OCI-LY1 (cell line): ENCODE data around the gene HAPLN2.
A peak's percentile ranks its signal among the peaks of the same experiment; 100 is the strongest.

Experiments used
- CTCF ChIP-seq: fragments of 200-600 bp; sonication (generic), shearing (Covaris generic); IDR thresholded peaks from 2 replicates; pipeline ENCODE4 v1.5.1; 2017; ENCODE audit warnings: mild to moderate bottlenecking, antibody characterized with exemption, low read length, moderate library complexity, mixed read lengths
- EZH2 ChIP-seq: fragments of 200-600 bp; sonication (generic), shearing (Covaris generic); IDR thresholded peaks from 2 replicates; pipeline ENCODE4 v1.8.0; 2017; ENCODE audit warnings: borderline replicate concordance, mixed run types, mild to moderate bottlenecking, antibody characterized with exemption, low read length, moderate library complexity, mixed read lengths

GRCh38 chr1:156659988-156660751 lies 41.0 kb downstream of the HAPLN2 start:
- TF ChIP-seq CTCF = peak; percentile 99
- TF ChIP-seq EZH2 = no peak
